Adrenal gland (tissue), 5 donors: ENCODE measurements around the gene SPPL2C.

Experiments used
- POLR2A ChIP-seq, 2 donors: fragments of 450-650 bp; IDR thresholded peaks; one replicate each; pipeline ENCODE4 v1.6.1; 2017; ENCODE audit warnings: antibody characterized with exemption in 2 of 2, mild to moderate bottlenecking in 2 of 2, moderate library complexity in 1 of 2
- TF ChIP-seq, protein P1 (sequence below), 6 experiments: fragments of 450-650 bp in 4 of 6; fragments of 200-600 bp in 2 of 6; sonication (generic) in 1 of 6; IDR thresholded peaks; 1 replicate in 5 of 6; 2 replicates in 1 of 6; pipeline versions ENCODE4 v1.5.1 to v1.8.0; 2016 to 2021; ENCODE audit warnings: antibody characterized with exemption in 6 of 6, mild to moderate bottlenecking in 2 of 6, moderate library complexity in 1 of 6
- donor health status: DM: no; HTN: no; CAD: no.

DNA sequence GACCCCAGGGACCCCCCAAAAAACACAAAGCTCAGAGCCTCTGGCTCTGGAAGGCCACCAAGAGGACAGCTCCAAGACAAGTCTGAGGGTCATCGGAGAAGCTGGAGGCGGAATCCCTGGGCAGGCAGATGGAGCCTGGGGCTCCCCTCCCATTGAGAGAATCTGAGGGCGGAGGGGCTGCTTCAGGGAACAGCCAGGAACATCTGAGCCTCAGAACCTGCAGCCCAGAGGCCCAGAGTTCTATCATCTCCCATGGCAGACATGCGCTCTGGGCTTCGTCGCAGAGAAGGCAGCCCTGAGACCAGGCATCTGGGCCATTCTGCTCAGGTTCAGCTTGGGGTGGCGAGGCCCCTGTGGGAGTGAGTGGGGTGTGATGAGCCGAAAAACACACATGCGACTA lies 7.1 kb upstream of the SPPL2C start:
- TF ChIP-seq, protein P1, sequence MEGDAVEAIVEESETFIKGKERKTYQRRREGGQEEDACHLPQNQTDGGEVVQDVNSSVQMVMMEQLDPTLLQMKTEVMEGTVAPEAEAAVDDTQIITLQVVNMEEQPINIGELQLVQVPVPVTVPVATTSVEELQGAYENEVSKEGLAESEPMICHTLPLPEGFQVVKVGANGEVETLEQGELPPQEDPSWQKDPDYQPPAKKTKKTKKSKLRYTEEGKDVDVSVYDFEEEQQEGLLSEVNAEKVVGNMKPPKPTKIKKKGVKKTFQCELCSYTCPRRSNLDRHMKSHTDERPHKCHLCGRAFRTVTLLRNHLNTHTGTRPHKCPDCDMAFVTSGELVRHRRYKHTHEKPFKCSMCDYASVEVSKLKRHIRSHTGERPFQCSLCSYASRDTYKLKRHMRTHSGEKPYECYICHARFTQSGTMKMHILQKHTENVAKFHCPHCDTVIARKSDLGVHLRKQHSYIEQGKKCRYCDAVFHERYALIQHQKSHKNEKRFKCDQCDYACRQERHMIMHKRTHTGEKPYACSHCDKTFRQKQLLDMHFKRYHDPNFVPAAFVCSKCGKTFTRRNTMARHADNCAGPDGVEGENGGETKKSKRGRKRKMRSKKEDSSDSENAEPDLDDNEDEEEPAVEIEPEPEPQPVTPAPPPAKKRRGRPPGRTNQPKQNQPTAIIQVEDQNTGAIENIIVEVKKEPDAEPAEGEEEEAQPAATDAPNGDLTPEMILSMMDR (IDR thresholded peaks at IDR 0.05), result no peak
- TF ChIP-seq POLR2A (IDR thresholded peaks at IDR 0.05), result no peak
